ENCODE data around the gene THOC1. TPM values are rescaled to one million over a fixed set of nuclear protein-coding genes. Genes with fewer than 3 reads are reported as not detected.

Gene THOC1
- polyA plus RNA-seq, 1 experiment, result 35.1 TPM

GRCh38 chr18:286515-287310 lies 18.9 kb upstream of the THOC1 start:
- POLR2A ChIA-PET, result no interaction called here
- Histone ChIP-seq H3K27me3 (ENCODE audit: control insufficient read depth, insufficient read depth, low read length) (peaks cover 8% of the 10 kb centered on the region), H3K27ac (ENCODE audit: low read depth, low read length) (no peak overlapping the region), H3K4me3 (ENCODE audit: low read depth, low read length) (no peak overlapping the region), H3K9me3 (ENCODE audit: control insufficient read depth, insufficient read depth, low read length) (no peaks in the 10 kb centered on the region)
- CTCF ChIA-PET, result interaction anchor here (0.6 to 1.7 kb wide), 6 partner anchors 153 to 544 kb away, joined by 3 to 10 read pairs (median 4); no protein-coding TSS in a partner anchor
- TF ChIP-seq CTCF (IDR thresholded peaks at IDR 0.05; ENCODE audit: low read depth, low read length), result peak; percentile 78
- DNase-seq (ENCODE audit: low read depth, low spot score), result no peak

DNA sequence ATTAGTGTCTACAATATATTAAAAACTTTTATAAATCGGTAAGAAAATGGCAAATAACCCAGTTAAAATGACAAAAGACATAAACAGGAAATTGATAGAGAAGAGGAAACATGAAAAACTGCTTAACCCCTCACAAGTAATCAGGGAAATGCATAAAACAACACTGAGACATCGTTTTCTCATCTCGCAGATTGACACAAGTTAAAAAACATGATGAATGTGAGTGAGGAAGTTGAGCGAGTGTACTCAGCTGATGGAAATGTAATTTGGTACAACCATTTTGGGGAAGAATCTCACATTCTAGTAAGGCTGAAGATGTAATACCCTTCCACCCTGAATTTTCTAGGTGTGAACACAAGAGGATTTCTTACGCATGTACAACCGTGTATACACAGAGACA lies 18.0 kb upstream of the THOC1 start:
- no peak for DNase-seq (ENCODE audit: low read depth, low spot score)
- H3K27ac ChIP-seq (ENCODE audit: low read depth, low read length), result no peak overlapping the region
- POLR2A ChIA-PET, result no interaction called here
- no peak overlapping the region for H3K4me3 ChIP-seq (ENCODE audit: low read depth, low read length)
- no peaks in the 10 kb centered on the region for H3K9me3 ChIP-seq (ENCODE audit: control insufficient read depth, insufficient read depth, low read length)
- no peak for TF ChIP-seq CTCF (IDR thresholded peaks at IDR 0.05; ENCODE audit: low read depth, low read length)
- peaks cover 10% of the 10 kb centered on the region for H3K27me3 ChIP-seq (ENCODE audit: control insufficient read depth, insufficient read depth, low read length)
- CTCF ChIA-PET, result interaction anchor here (2.8 kb wide), 1 partner anchor 330 kb away, joined by 12 read pairs; no protein-coding TSS in a partner anchor

- no peak for TF ChIP-seq CTCF (IDR thresholded peaks at IDR 0.05; ENCODE audit: low read depth, low read length)
- H3K27me3 ChIP-seq (ENCODE audit: control insufficient read depth, insufficient read depth, low read length), result no peaks in the 10 kb centered on the region
- no peak overlapping the region for H3K27ac ChIP-seq (ENCODE audit: low read depth, low read length)
- CTCF ChIA-PET, result no interaction called here
- DNase-seq (ENCODE audit: low read depth, low spot score), result no peak
- no peak overlapping the region for H3K4me3 ChIP-seq (ENCODE audit: low read depth, low read length)
- POLR2A ChIA-PET, result no interaction called here
- peaks cover 3% of the 10 kb centered on the region; the same call in 1 of the 2 replicates for H3K9me3 ChIP-seq (ENCODE audit: control insufficient read depth, insufficient read depth, low read length)
Measured at GRCh38 chr18:275486-275885, 7.6 kb upstream of the THOC1 start.

GRCh38 chr18:274313-274712 lies 6.5 kb upstream of the THOC1 start:
- POLR2A ChIA-PET, result no interaction called here
- no peak overlapping the region for H3K27ac ChIP-seq (ENCODE audit: low read depth, low read length)
- DNase-seq (ENCODE audit: low read depth, low spot score), result no peak
- CTCF ChIA-PET, result no interaction called here
- no peaks in the 10 kb centered on the region for H3K27me3 ChIP-seq (ENCODE audit: control insufficient read depth, insufficient read depth, low read length)
- no peak overlapping the region for H3K4me3 ChIP-seq (ENCODE audit: low read depth, low read length)
- no peak for TF ChIP-seq CTCF (IDR thresholded peaks at IDR 0.05; ENCODE audit: low read depth, low read length)
- H3K9me3 ChIP-seq (ENCODE audit: control insufficient read depth, insufficient read depth, low read length), result peaks cover 3% of the 10 kb centered on the region; the same call in 1 of the 2 replicates

- H3K27ac ChIP-seq (ENCODE audit: low read depth, low read length), result no peak overlapping the region
- no peak for TF ChIP-seq CTCF (IDR thresholded peaks at IDR 0.05; ENCODE audit: low read depth, low read length)
- ChIA-PET POLR2A (no interaction called here), CTCF (no interaction called here)
- no peak for DNase-seq (ENCODE audit: low read depth, low spot score)
- H3K4me3 ChIP-seq (ENCODE audit: low read depth, low read length), result no peak overlapping the region
- peaks cover 3% of the 10 kb centered on the region; the same call in 1 of the 2 replicates for H3K9me3 ChIP-seq (ENCODE audit: control insufficient read depth, insufficient read depth, low read length)
- H3K27me3 ChIP-seq (ENCODE audit: control insufficient read depth, insufficient read depth, low read length), result no peaks in the 10 kb centered on the region
Measured at GRCh38 chr18:273525-273924, 5.7 kb upstream of the THOC1 start.

All from AG04450 (cell line).